Body of pancreas (tissue), 4 donors: ENCODE measurements around the gene METAP1D.

Experiments used
- CTCF ChIP-seq, 7 experiments: fragments of 450-650 bp in 4 of 7; fragments of 200-600 bp in 3 of 7; sonication (generic) in 3 of 7; IDR thresholded peaks; one replicate each; pipeline ENCODE4 v1.5.1; 2016 to 2019; ENCODE audit warnings: antibody characterized with exemption in 7 of 7
- POLR2A ChIP-seq, 3 donors: fragments of 450-650 bp; IDR thresholded peaks; one replicate each; pipeline ENCODE4 v1.6.1; 2016; ENCODE audit warnings: antibody characterized with exemption in 3 of 3, mild to moderate bottlenecking in 2 of 3

DNA sequence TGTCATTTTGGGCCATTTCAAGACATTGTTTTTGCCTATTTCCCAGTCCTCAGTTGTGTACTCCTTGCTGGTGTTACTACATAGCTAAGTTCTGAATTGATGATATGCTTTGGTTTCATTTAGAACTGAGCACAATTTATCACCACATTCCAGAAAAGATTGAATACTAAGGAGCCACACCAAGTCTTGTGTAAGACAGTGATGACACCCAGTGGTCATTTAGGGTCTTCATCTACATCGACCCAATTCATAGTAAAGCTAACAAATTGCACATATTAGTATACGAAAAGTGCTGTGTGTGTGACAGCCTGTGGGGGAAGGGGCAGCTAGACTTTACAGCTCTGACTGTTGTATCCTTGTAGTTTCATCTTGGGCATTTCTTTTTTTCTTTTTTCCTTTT, 113.9 kb downstream of the METAP1D start:
- peak in 1 of 7 experiments; percentile 21 for TF ChIP-seq CTCF (IDR thresholded peaks at IDR 0.05)
- no peak for TF ChIP-seq POLR2A (IDR thresholded peaks at IDR 0.05)
